HepG2 (cell line): ENCODE measurements around the gene ATP2C2. TPM values are rescaled to one million over a fixed set of nuclear protein-coding genes. Genes with fewer than 3 reads are reported as not detected.
"Not testable (repeated sequence)": the region's sequence is repeated elsewhere in the genome, so short reads cannot be mapped to it uniquely, and the experiment has no call there.

ENCODE experiments used
- ATAC-seq: fragments of 200-7000 bp; cut with Tn5 transposase; 3 replicates; pipeline ENCODE4 v1.9.1; 2020; ENCODE audit warnings: mild to moderate bottlenecking, moderate library complexity
- BruUV-seq: library from RNA; stranded (reverse); fragments of 400-500 nt; replicated peaks from 2 replicates; lab custom pipeline; 2021; lab: Mats Ljungman, UMichigan
- CTCF ChIA-PET: fragments of 300-600 bp; formaldehyde crosslinking; extraction: SDS; loops from one replicate; lab custom pipeline; 2021; ENCODE audit warnings: low total read pairs, inconsistent platforms, low intra/inter-chr PET ratio; lab: Yijun Ruan, JAX
- POLR2A ChIA-PET: fragments of 350-600 bp; sonication (Branson Sonifier 250); formaldehyde crosslinking; loops from one replicate; lab custom pipeline; 2020; ENCODE audit warnings: antibody characterized with exemption, inconsistent platforms; lab: Yijun Ruan, JAX
- DNase-seq: peaks from one replicate; pipeline ENCODE4 v3.0.0-alpha.2; 2015; ENCODE audit warnings: low spot score
- FAIRE-seq: peaks from 3 replicates; lab custom pipeline; 2011; peaks lifted over from hg19 to GRCh38; lab: Jason Lieb, UNC
- H2AFZ ChIP-seq: one replicate; pipeline ENCODE4 v1.6.1; 2011; ENCODE audit warnings: low read length, inconsistent platforms
- H3K27ac ChIP-seq: fragments of 300-600 bp; 3 replicates; pipeline ENCODE4 v1.8.0; 2011; ENCODE audit warnings: mixed run types, mild to moderate bottlenecking, mixed read lengths, low read length, inconsistent platforms; ENCODE audit not compliant: insufficient read depth; ENCODE audit errors: extremely low read length
- H3K27me3 ChIP-seq, 2 experiments: fragments of 200-600 bp in 1 of 2; 2 replicates in 1 of 2; 3 replicates in 1 of 2; pipeline versions ENCODE4 v1.6.0 to v1.8.0; 2011; ENCODE audit warnings: low read length in 2 of 2, mild to moderate bottlenecking in 2 of 2, moderate library complexity in 2 of 2, inconsistent platforms in 1 of 2; ENCODE audit not compliant: insufficient read depth in 2 of 2, control insufficient read depth in 1 of 2
- H3K36me3 ChIP-seq, 2 experiments: fragments of 200-600 bp in 1 of 2; replicated peaks in 1 of 2; 2 replicates in 1 of 2; 3 replicates in 1 of 2; pipeline versions ENCODE4 v1.5.1 to v1.8.0; 2011; ENCODE audit warnings: low read length in 2 of 2, inconsistent platforms in 1 of 2; ENCODE audit not compliant: insufficient read depth in 2 of 2, control insufficient read depth in 1 of 2
- H3K4me1 ChIP-seq: 2 replicates; pipeline ENCODE4 v1.5.1; 2012; ENCODE audit warnings: low read length, inconsistent platforms; ENCODE audit not compliant: insufficient read depth
- H3K4me2 ChIP-seq: 2 replicates; pipeline ENCODE4 v1.6.0; 2011; ENCODE audit warnings: low read depth, low read length, inconsistent platforms
- H3K4me3 ChIP-seq, 3 experiments: fragments of 200-600 bp in 1 of 3; sonication (generic), shearing (Covaris generic) in 1 of 3; replicated peaks in 1 of 3; 2 replicates each; pipeline ENCODE4 v1.5.1; 2011 to 2016; ENCODE audit warnings: low read length in 3 of 3, inconsistent platforms in 2 of 3, low read depth in 2 of 3, mild to moderate bottlenecking in 2 of 3, control low read depth in 1 of 3, mixed read lengths in 1 of 3; ENCODE audit not compliant: insufficient read depth in 1 of 3
- H3K79me2 ChIP-seq: one replicate; pipeline ENCODE4 v1.6.1; 2011; ENCODE audit warnings: low read length, inconsistent platforms; ENCODE audit not compliant: insufficient read depth
- H3K9ac ChIP-seq: 2 replicates; pipeline ENCODE4 v1.6.0; 2011; ENCODE audit warnings: mild to moderate bottlenecking, low read depth, low read length, inconsistent platforms; ENCODE audit not compliant: insufficient read depth
- H3K9me3 ChIP-seq: 2 replicates; pipeline ENCODE4 v1.5.1; 2012; ENCODE audit warnings: mild to moderate bottlenecking, low read length
- H4K20me1 ChIP-seq: 2 replicates; pipeline ENCODE4 v1.6.0; 2011; ENCODE audit warnings: inconsistent platforms, mild to moderate bottlenecking, low read length, moderate library complexity; ENCODE audit not compliant: insufficient read depth
- ARNT ChIP-seq: fragments of 450-650 bp; IDR thresholded peaks from 2 replicates; pipeline ENCODE4 v1.6.1; 2017
- DMTF1 ChIP-seq: sonication (generic); formaldehyde crosslinking; IDR thresholded peaks from 2 replicates; pipeline ENCODE4 v1.4.0; 2020; ENCODE audit warnings: mild to moderate bottlenecking, missing genetic modification reagents
- ZNF224 ChIP-seq: sonication (generic); formaldehyde crosslinking; IDR thresholded peaks from 2 replicates; pipeline ENCODE4 v1.5.0; 2020; ENCODE audit warnings: mild to moderate bottlenecking, missing genetic modification reagents
- ZNF430 ChIP-seq: sonication (generic); formaldehyde crosslinking; IDR thresholded peaks from 2 replicates; pipeline ENCODE4 v1.9.0; 2021; ENCODE audit warnings: mild to moderate bottlenecking, missing genetic modification reagents
- WGBS: methylation state at CpG from one replicate; pipeline ENCODE4 v1.1.6; 2017; ENCODE audit warnings: low lambda C conversion rate; 5-methylcytosine and 5-hydroxymethylcytosine counted together
- in situ Hi-C: cut with HindIII; loops from 2 replicates; pipeline ENCODE4 v1.10.0; 2017; ENCODE audit warnings: low pct_unique_long_range_greater_than_20kb; ENCODE audit not compliant: extremely low pct_ligation_motif_present
- intact Hi-C: fragments of 100-400 bp; cut with micrococcal nuclease; formaldehyde crosslinking; loops from one replicate; pipeline ENCODE4 v1.10.0; 2022; ENCODE audit not compliant: unreplicated experiment
- polyA plus RNA-seq, 8 experiments: library from polyadenylated mRNA; depleted of rRNA in 3 of 8; stranded (reverse) in 7 of 8; unstranded in 1 of 8; fragments of >200 nt; fragmentation: Illumina TruSeq in 4 of 8; extraction: Trizol in 4 of 8; gene quantifications; 2 replicates each; pipeline versions ENCODE4 v1.2.1 to v1.2.3, GENCODE V29; 2011 to 2016; ENCODE audit warnings: low read depth in 4 of 8, missing spikeins in 1 of 8, mixed read lengths in 1 of 8; ENCODE audit not compliant: insufficient read depth in 1 of 8
- total RNA-seq, 5 experiments: library from RNA; depleted of rRNA; stranded (reverse); fragments of >200 nt; fragmentation: Illumina TruSeq; extraction: Trizol; gene quantifications; 2 replicates each; pipeline ENCODE4 v1.2.3, GENCODE V29; 2016; ENCODE audit warnings: low read depth in 1 of 5
- TF ChIP-seq, protein P1 (sequence below), 2 experiments: fragments of 450-650 bp in 1 of 2; sonication (generic) in 1 of 2; formaldehyde crosslinking; IDR thresholded peaks; 2 replicates each; pipeline versions ENCODE4 v1.5.0 to v1.8.0; 2020 to 2022; ENCODE audit warnings: mild to moderate bottlenecking in 1 of 2, missing genetic modification reagents in 1 of 2

Gene ATP2C2
- total and polyA plus RNA-seq, 2 of the 13 experiments (the other 11 are each of a cell fraction or from before 2014, with no cell fraction given): 0.07 TPM; not detected in 1

- ATAC-seq, H3K79me2 ChIP-seq, intact Hi-C loops, DNase-seq, H3K27ac ChIP-seq, BruUV-seq, POLR2A ChIA-PET, in situ Hi-C loops, H3K9ac ChIP-seq, H3K4me3 ChIP-seq, H3K4me2 ChIP-seq, H3K4me1 ChIP-seq, H2AFZ ChIP-seq, H3K9me3 ChIP-seq, CTCF ChIA-PET, H3K36me3 ChIP-seq, FAIRE-seq, H4K20me1 ChIP-seq: not testable (repeated sequence)
- 42% methylated on average over 9 of the region's 9 CpGs for WGBS
- H3K27me3 ChIP-seq: peaks cover 1 to 15% of the 10 kb centered on the region in 2 experiments; a peak in 4 of 5 replicates
- peak; percentile 80; the same call in 1 of the 2 replicates for TF ChIP-seq ZNF430
These were observed 82.8 kb downstream of the ATP2C2 start for GRCh38 chr16:84451010-84451676.

DNA sequence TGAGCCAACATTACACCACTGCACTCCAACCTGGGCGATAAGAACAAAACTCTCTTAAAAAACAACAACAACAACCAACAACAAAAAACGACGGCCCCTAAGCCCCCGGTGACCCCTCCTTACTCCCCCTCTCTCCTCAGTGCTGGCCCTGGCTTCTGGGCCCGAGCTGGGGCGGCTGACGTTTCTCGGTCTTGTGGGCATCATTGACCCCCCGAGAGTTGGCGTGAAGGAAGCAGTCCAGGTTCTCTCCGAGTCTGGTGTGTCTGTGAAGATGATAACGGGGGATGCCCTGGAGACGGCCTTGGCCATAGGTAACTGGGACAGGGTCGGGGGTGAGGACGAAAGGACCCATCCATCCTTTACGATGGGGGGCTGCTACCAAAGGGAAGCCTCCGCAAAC is 83.4 kb downstream of the ATP2C2 start:
- 30% methylated on average over 17 of the region's 17 CpGs for WGBS

More for the DNA sequence above, 83.4 kb downstream of the ATP2C2 start:
- no peak overlapping the region for H3K9ac ChIP-seq
- H3K4me1 ChIP-seq: no peaks in the 10 kb centered on the region
- no peaks in the 10 kb centered on the region for H3K36me3 ChIP-seq
- in situ Hi-C loops (no loop called here), intact Hi-C loops (no loop called here)
- FAIRE-seq (no peak), ATAC-seq (no peak), DNase-seq (no peak)
- TF ChIP-seq, protein P1, sequence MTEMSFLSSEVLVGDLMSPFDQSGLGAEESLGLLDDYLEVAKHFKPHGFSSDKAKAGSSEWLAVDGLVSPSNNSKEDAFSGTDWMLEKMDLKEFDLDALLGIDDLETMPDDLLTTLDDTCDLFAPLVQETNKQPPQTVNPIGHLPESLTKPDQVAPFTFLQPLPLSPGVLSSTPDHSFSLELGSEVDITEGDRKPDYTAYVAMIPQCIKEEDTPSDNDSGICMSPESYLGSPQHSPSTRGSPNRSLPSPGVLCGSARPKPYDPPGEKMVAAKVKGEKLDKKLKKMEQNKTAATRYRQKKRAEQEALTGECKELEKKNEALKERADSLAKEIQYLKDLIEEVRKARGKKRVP (CRISPR knock-in tag; IDR thresholded peaks at IDR 0.05): no peak
- TF ChIP-seq DMTF1 (no peak), ZNF224 (CRISPR knock-in tag) (no peak), ARNT (no peak)
- CTCF ChIA-PET: no interaction called here
- no peak overlapping the region for H3K4me3 ChIP-seq
- no peaks in the 10 kb centered on the region for H3K9me3 ChIP-seq
- H3K4me2 ChIP-seq: no peak overlapping the region
- peaks cover 1 to 10% of the 10 kb centered on the region in 2 experiments; a peak in 4 of 5 replicates for H3K27me3 ChIP-seq
- POLR2A ChIA-PET: no interaction called here
- no TSS peak for BruUV-seq
- H4K20me1 ChIP-seq: no peaks in the 10 kb centered on the region
- no peak overlapping the region for H3K27ac ChIP-seq
- no peak overlapping the region for H2AFZ ChIP-seq
- no peaks in the 10 kb centered on the region for H3K79me2 ChIP-seq
